Fibroblast of gingiva (primary cell): ENCODE data around the gene RPLP2.

ENCODE experiments used
- DNase-seq: peaks from one replicate; pipeline ENCODE4 v3.0.0-alpha.2; 2011; ENCODE audit warnings: low read depth

RPLP2 gene

DNA sequence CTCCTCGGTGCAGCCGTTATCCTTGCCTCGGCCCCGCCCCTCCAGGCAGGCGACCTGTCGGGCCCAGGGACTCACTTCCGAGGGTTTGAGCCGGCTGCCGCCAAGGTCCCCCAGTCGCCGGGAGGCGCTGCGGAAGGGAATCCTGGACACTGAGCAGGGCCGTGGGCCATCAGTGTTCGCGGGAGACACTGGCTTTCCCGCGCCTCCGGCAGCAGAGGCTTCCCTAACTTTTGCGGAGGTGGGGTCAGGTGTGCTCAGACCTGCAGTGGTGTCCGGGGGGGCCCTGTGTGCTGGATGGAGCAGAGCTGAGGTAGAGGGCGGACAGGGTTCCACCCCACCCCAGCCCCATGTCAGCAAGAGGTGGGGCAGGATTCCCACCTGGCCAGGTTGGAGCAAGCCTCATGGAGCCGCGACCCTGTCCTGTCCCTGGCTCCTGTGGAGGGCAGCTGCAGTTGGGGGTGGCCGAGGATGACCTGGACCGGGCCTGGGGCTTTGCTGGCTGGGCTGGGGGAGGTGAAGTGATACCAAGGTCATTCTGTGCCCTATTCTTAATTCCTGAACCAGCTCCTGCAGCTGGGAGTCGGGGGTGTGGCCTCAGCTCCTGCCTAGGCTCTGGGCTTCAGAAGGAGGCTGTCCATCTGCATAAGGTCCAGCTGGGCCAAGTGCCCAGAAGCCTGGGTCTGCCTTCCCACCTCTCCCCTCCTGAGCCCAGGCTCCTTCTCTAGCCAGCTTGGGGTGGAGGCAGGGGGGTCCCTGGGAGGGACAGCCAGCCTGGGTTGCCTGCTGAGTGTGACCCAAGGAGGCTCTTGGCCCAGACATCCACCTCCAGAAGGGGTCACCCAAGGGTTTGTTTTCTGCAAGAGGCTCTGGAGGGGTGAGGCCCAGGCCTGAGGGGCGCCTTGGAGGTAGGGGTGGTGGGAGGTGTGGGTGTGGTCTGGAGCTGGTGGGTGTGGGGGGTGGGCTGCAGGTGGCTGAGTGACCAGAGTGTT, 41.3 kb downstream of the RPLP2 start:
- DNase-seq: no peak

DNA sequence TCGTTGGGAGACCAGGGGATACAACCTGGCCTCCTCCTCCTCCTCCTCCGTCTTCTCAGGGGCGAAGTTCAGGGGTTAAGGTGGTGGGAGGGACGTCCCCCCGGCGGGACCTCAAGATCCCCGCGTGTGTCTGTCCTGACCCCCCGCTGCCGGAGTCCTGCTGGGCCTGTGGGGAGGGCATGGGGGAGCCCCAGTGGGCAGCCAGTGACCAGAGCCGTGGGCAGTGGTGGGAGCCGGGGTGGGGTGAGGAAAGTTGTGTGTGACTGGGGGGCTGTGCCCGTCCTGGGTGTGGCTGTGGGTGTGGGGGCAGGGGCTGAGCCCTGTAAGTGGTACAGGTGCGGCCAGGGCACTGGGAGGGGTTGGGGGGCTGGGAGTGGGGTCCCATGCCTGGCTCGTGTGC, 43.0 kb downstream of the RPLP2 start:
- DNase-seq: no peak

DNA sequence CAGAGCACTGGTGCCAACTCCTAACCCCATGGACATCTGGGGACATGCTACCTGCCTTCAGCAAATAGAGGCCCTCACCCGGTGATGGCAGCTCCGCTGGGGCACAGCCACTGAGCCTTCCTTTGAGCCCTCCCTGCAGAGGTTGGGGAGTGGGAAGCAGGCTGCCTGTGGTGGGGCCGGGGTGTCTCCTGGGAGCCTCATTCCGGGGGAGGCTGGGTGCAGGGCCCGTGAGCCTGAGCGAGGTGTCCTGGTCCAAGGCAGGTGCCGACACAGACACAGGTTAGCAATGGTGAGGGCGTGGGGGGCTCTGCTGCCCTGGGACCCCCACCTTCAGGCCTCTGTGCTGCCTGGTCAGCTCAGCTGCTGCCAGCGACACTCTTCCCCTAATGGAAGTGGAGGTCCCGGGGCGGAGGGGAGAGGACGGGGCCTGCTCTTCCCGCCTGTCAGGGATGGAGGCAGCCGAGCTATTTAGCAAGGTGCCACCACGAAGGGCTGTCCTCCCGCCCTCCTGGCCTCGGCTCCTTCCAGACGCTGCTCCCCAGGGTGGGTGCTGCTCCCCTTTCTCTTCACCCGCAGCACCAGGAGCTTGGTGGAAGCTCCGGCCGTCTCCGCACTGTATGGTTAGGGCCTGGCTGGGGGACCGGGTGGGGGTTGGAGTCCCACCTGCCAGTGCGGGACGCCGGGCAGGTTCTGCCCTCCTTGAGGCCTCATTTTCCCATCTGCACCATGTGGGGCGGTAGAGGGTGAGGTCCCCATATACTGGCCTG, 44.1 kb downstream of the RPLP2 start:
- DNase-seq: no peak

DNA sequence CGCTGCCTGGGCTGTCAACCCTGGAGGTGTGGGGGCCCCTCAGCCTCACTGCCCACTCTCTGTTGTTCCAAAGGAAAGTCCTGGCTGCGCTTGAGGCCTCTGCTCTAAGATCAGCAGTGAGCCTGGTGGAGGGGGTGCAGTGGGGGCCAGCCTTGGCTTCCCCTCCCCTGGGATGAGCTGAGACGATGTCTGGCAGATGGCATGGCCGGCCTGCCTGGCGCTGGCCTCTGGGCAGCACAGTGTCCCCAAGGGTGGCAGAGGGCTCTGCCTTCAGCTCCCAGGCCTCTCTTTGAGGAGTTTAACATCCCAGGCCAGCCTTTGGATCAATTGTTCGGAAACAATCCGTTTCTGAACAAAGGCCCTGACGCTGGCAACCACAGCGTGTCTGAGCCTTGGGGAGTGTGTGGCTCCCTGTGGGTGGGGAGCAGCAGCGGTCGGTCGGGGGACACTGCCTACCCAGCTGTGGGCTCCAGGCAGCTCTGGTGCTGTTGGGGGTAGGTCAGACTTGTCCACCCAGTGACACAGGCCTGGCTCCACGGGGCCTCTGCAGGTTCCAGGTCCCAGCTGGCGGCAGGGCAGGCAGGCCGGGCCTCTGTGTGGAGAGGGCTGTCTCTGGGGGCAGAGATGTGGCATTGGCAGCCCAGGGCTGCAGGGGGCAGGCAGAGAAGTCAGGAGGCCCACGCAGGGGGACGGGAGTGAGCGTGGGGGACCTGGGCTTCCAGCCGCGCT, 45.0 kb downstream of the RPLP2 start:
- no peak for DNase-seq

DNA sequence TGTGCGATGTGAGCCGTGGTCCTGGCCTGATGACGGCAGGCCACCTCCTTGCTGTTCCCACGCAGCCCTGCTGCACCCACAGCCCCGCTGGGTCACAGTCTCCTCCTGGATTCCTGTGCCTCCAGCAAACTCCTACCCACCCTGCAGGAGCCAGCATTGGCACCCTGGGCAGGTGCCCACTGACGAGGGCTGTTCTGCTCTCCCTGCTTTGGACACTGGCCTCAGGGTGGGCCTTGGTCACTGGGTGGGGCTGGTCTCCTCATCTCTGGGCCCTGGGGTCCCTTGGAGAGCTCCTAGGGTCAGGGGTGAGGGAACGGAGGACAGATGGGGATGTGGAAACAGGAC, 45.5 kb downstream of the RPLP2 start:
- DNase-seq: no peak

DNA sequence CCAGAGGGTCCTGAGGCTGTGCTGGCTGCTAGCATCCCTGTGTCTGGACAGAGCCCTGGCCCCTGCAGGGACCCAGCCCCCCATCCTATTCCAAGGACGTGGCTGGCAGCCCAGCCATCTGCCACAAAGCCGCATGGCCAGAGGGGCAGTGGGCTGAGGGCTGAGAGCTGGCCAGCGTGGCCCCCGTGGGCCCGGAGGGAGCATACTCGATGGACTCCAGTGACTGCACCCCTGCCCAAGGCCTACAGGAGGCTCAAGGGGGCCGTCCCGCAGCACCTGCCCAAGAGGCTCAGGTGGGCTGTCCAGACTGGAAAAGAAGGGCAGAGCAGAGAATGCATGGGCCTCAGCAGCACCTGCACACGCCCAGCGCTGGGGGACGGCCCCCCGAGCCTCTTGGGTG, 46.0 kb downstream of the RPLP2 start:
- no peak for DNase-seq

DNA sequence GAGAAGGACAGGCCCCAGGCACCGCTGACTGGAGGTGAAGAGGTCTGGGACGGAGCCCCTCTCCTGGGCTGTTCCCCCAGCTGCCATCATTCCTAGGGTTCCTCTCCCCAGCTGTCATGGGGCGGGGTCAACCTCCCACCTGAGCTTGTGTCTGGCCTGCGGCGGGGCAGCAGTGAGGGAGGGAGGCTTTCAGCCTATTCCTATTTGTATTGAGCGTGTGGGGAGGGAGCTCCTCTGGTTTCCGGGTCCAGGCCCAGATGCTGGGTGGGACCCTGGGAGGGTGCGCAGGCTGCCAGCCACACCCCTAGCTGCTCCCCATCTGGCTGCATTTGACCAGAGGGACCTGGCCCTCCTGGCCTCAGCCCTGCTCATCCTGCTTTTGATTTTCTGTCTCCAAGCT, 46.6 kb downstream of the RPLP2 start:
- no peak for DNase-seq

DNA sequence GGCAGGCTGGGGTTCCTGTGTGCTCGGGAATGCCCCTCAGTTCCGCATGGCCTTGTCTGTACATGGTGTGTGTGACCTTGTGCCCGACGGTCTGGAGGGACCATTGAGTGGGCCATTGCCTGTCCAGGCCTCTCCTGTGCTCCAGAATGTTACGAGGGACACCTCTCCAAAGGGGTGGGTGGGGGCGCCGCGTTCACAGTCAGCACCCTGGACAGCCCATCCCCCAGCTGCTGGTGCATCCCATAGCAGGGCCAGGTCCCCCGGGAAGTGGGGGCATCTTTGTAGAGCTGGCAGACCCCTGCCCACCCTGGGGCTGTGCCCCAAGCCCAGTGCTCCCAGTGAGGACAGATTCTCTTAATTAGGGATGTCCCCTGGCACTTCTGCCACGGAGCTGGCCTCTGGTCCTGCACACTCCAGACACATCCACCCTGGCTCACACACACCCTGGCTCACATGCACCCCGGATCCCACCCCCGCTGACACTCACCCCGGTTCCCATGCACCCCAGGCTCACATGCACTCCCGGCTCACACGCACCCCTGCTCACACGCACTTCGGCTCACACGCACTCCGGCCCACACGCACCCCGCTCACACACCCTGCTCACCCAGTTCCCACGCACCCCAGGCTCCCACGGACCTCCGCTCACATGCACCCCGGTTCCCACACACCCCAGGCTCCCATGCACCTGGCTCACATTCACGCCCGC, 48.4 kb downstream of the RPLP2 start:
- DNase-seq: no peak

DNA sequence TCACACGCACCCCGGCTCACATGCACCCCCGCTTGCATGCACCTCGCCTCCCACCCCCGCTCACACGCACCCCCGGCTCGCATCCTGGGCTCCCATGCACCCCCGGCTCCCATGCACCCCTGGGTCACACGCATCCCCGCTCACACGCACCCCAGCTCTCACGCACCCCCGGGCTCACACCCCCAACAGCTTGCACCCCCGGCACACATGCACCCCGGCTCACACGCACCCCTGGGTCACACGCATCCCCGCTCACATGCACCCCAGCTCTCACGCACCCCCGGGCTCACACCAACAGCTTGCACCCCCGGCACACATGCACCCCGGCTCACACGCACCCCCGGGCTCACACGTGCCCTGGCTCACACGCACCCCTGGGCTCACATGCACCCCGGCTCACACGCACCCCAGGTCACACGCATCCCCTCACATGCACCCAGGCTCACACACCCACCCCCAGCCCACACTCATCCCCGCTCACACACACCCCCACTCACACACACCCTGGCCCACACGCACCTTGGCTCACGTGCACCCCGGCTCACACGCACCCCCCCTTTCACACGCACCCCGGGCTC, 49.1 kb downstream of the RPLP2 start:
- DNase-seq: no peak

DNA sequence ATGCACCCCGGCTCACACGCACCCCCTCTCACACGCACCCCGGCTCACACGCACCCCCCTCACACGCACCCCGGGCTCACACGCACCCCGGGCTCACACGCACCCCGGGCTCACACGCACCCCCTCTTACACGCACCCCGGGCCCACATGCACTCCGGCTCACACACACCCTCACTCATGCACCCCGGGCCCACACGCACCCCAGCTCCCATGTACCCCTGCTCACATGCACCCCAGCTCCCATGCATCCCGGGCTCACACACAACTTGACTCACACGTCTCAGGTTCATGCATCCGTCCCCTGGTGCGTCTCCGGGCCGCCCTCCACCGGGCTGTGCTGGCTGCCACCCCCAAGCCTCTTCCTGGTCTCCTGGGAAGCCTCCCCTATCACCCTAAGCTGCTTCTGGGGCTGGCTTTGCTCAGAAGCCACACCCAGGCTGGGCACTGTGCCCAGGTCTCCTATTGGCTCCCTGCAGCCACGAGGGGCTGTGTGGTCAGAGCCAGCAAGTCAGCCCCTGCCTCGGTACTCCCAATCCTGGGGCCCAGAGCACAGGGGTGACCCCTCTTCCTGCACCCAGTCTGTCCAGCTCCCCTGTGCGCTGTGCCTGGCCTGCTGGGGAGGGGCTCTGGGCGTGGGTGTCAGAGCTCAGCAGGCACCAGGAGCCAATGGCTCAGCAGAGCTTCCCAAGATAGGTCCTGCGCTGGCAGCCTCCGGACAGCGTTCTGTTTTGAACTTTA, 49.8 kb downstream of the RPLP2 start:
- DNase-seq: peak; percentile 78

DNA sequence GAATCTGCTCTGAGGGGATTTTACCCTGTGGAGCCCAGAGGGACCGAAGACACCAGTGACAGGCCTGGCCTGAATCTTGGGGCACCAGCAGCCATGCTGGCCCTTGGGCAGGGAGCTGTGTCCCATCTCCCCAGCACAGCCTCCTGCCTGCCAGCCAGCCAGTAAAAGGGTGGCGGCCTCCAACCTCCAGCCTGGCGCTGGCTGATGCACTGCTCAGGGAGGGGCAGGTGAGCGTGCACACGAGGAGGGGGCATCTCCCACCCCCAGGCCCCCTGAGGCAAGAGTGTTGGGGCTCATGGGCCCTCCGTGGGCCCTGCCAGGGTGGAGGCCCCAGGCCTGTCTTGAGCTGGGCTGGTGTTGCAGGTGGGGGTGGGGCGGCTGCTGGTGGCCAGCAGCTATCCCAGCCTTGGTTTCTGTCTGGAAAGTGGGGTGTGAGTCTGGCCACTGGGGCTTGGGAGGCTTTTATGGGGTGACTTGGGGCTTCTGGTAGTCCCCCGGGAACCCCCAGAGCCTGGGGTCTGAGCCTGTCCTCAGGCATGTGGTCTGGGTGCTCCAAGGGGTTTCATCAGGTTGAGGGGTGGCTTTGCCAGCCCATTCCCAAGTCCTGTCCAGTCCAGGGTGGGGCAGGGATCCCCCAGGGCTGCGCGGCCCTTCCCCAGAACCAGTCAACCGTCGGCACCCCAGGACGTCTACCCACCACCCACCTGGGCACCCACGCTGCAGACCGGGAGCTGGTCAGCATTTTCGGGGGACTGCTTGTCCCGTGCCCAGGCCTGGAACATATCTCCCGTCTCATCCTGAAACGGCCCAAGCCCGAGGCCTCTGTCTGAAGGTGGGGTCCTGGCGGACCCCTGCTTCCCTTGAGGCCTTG, 50.7 kb downstream of the RPLP2 start:
- DNase-seq: no peak

DNA sequence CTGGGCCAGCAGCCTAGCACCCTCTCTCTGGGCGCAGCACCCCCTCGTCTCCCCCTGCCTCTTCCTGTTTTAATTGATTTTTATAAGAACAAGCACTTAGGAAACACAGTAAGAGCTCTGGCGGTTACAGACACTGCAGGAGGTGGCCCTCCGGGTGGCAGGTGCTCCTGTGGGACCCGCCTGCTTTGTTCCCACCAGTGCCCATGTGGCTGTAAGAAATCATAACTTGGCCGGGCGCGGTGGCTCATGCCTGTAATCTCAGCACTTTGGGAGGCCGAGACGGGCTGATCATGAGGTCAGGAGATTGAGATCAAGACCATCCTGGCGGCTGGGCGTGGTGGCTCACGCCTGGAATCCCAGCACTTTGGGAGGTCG, 51.3 kb downstream of the RPLP2 start:
- DNase-seq: no peak

DNA sequence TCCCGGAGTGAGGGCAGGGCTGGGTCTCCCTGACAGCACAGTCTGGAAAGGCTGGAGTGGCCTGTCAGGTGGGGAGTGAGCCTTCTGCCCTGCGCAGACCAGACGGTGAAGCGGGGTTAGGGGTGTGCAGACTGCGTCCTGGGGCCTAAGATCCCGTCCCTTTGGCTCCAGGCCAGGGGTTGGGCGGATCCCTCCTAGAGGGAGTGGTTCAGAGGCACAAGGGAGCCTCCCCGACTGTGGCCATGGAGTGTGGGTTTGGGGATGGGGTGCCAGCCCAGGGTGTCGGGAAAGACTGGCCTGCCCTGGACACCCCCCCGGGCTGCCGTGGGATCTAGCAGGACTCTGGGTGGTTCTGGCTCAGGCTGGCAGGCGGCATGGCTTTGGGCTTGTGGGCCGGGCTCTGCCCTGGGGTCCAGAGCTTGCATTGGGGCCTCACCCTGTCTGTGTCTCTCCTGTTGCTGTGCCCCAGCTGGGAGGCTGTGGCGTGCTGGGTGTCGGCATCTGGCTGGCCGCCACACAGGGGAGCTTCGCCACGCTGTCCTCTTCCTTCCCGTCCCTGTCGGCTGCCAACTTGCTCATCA, 52.4 kb downstream of the RPLP2 start:
- DNase-seq: no peak
